HG03175 (cell line): Measurements from ENCODE around the gene TRIM9.

Experiments used
- ATAC-seq: cut with Tn5 transposase; IDR thresholded peaks from one replicate; pipeline ENCODE4 v1.9.1; 2021; ENCODE audit warnings: mild to moderate bottlenecking, moderate library complexity; ENCODE audit not compliant: unreplicated experiment

Gene TRIM9

DNA sequence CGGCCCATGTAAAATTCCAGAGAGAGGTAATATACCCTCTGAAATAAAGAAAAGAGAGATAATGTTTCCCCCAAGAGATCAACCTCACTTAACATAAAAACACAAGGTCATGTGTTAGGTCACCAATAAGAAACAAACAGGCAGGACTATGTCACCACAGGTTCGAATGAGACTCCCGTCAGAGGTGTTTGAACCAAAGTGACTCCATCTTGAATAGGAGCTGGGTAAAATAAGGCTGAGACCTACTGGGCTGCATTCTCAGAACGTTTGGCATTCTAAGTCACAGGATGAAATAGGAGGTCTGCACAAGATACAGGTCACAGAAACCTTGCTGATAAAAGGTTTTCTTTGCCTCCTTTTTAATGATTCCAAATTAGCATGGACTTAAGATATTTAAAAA lies 157.1 kb downstream of the TRIM9 start:
- no peak for ATAC-seq

DNA sequence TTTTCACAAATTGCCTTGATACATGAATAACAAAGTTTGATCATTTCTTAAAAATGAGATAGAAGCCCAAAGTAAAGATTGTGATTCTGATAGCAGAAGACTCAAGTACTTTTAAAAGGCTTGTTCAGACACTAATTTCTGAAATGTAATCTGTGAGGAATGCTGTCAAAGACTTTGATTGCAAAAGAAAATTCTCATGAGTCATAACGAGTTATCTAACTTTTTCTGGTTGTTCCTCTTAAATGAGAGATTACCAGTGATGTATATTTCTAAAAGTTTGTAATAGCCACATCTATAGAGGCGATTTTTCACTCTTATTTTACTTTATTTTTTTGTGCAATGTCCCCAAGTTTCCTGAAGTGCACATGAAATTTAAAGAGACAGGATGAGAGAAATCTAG lies 157.6 kb downstream of the TRIM9 start:
- ATAC-seq, result no peak

DNA sequence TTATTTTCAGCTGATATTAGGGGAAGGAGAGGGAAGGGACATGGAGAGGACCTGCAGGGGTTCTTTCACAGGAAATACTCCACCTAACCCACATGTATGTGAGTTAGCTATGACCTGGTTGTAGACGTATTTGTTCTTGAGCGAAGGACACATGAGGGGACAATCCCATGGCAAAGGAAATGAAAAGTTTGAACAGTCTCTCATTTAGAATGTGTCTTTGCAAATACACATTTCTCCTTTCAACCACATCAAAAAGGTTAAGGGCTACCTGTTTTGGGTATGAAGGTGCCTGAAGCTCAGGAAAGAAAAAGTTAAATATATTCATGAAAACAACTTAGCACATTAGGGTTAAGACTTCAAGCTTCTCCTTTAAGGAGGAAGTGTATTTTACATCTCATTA lies 158.0 kb downstream of the TRIM9 start:
- no peak for ATAC-seq

DNA sequence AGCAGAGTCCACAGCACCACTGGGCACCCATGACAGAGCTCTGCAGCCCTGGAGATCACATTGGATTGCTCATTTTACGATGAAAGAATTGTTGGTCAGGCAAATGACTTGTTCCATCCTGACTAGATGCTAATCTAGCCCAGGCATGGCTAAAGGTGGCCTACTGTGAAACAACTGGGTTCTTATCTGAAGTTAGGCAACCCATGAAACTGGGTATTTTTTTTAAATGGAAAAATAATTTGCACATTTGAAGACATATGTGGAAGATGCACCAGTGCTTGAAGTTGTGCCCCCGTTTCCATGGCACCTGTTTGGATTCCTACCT lies 158.9 kb downstream of the TRIM9 start:
- no peak for ATAC-seq

DNA sequence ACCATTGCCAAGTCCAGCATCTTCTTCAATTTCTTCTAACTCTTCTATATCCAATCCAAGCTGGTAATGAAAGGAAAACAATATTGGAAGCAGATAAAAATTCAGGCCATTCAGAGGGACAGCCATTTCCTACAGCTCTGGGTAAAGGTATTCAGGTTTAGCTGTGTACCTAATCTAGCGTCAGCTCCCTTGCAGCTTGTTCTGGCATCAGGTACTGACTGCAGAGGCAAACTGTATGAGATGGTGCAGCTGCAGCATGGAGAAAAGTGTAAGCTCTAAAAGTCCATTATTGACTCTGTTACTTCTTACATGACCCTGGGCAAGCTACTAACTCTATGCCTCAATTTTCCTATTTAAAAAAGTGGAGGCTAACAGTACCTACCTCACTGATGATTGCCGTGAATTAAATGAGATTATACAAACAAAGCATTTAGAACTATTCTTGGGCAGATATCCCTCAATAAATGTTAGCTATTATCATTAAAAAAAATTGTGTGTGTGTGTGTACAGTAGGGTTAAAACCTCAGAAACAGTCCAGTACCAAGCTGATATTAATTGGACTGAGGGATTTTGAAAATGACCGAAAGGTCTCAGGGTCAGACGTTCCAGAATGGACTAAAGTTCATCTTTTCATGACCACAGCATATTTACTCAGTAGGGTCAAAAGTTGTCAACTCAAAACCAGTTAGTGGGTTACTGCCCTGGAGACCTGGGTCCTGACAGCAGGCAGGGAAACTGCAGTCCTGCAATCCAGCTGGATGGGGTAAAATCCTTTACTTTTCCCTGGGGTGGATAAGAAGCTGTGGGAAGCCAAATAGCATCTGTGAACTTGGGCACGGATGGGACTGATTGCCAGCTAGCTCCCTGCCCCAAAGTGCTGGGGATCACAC lies 159.5 kb downstream of the TRIM9 start:
- no peak for ATAC-seq

DNA sequence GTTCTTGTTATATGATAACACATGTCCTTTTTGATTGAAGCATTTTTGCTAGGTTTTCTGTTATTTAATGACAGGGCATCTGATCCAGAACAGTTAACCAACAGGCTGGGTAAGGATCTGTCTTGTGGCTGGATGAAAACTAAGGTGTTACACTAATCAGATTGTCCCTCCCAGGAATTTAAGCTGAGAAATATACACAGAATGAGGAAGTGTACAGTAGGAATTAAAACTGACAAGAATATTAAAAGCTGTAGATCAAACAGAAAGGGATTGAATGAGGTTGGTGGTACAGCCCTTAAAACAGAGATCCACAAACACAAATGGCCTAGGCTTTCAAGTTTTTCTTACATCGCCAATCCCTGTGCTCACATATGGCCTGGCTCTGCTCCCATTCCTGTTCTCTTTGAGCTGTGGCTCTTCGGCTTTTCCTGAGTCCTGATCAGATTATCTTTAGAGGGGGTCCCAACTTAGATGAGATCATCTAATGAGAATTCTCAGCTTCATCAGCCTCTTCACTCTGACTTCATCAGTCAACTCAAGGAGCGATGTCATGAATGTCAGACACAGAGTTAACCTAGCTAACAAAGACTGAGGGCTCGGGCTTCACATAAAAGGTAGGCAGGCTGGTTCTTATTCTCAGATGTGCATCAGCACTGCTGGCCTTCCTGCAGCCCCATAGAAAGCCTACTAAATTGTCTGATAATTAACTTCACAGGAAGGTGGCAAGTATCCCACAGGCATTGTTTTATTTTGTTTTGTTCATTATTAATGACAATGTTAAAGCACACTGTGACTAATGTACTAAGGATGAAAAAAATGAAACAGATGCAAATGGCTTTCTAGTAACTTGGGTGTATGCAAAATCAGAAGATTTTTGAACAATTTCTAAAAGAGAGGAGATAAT lies 162.1 kb downstream of the TRIM9 start:
- no peak for ATAC-seq

DNA sequence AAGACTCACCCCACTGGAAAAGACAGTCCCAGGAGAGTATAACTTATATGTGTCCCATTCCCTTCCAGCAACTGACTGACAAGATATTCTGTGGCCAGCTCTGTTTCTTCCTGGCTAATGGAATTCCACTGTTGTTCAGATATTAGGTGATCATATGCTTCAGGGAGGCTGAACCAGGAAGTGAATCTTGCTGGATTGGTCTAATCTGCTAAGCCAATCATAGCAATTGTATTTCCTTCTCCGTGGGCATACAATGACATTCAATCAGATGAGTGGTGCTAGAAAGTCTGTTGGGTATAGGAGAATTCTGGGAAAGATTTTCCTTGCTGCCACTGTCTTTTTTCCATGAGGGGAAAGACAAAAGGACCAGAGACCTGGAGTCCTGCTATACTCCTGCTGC lies 162.7 kb downstream of the TRIM9 start:
- ATAC-seq, result no peak

DNA sequence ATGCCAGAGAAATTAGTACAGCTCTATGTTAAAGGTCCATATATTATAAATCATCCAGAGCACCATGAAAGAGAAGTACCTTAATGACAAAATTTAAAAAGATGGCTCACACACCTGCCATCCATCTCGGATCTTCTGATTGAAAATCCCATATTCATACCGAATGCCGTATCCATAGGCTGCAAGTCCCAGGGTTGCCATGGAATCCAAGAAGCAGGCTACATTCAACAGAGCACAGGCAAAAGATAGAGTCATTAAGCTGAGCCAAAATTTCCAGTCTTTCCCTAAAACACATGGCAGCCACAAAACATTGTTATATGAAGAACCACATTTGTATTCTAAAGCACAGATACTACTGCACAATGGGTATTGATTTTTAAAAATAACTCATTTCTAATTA lies 163.3 kb downstream of the TRIM9 start:
- ATAC-seq, result no peak

DNA sequence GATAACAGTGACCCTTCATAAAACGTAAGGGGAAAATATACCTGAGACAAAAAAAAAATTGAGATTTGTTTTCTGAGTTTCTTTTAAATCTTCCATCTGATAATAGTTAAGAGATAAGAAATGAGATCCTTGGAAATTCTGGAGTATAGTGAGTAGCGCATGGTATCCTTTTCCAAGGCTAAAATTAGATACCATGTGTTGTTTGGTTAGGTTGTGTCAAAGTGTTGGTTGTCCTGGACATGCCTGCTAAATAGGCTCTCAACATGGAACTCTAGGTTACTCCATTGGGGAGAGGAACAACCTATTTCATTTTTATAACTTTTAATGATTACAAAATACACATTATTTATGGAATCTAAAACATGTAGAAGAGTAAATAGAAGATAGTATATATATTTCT lies 165.4 kb downstream of the TRIM9 start:
- ATAC-seq, result no peak

DNA sequence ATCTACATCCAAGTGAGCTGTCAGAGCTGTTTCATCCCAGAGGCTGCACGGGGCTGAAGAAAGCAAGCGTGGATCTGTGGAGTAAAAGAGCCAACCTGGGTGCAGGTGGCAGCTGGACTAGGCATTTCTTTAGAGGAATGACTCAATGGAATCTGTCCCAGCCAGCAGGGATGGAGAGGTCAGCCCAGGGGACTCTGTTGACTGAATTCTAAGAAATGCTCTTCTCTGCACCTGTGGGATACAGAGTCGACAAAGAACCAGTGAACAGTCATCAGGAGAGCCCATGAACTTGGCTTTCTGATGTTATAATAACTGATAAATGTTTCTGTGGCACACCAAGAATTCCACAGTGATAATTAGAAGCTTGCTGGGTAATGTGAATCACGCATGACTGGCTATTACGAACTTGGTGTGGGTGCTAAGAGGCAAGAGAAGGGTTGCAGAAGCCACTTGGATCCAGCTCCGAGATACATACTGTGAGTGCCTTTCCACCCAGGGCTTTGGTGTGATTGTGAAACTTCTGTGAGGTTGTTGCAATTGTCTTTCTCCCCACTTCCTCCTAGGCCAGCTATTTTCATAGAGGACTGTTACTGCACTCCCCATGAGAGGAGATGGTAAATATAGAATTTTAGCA lies 166.8 kb downstream of the TRIM9 start:
- no peak for ATAC-seq

DNA sequence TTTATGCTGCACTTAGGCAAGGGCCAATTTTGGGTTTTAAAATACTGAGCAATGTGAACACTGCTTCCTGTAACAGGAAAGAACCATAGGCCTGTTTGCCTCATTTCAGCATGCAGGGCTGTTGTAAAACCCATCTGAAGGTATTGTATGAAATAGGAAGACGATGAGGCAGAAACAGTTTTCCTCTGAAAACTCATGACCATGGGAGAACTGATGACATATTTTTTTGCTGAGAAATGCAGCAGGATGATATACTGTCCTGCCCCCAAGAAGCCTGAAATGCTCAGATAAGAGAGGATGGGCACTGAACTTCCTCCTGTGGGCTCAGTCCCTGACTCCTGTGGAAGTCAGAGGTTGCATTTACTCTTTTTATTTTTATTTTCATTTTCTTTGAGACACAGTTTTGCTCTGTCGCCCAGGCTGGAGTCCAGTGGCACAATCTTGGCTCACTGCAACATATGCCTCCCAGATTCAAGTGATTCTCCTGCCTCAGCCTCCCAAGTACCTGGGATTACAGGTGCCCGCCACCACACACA lies 168.0 kb downstream of the TRIM9 start:
- no peak for ATAC-seq
